GM21723 (cell line): ENCODE measurements around the gene METTL8.
"Not testable (repeated sequence)": the region's sequence is repeated elsewhere in the genome, so short reads cannot be mapped to it uniquely, and the experiment has no call there.

Experiments
- ATAC-seq: cut with Tn5 transposase; IDR thresholded peaks from one replicate; pipeline ENCODE4 v1.9.1; 2021; ENCODE audit warnings: mild to moderate bottlenecking, moderate library complexity; ENCODE audit not compliant: unreplicated experiment

METTL8 gene

DNA sequence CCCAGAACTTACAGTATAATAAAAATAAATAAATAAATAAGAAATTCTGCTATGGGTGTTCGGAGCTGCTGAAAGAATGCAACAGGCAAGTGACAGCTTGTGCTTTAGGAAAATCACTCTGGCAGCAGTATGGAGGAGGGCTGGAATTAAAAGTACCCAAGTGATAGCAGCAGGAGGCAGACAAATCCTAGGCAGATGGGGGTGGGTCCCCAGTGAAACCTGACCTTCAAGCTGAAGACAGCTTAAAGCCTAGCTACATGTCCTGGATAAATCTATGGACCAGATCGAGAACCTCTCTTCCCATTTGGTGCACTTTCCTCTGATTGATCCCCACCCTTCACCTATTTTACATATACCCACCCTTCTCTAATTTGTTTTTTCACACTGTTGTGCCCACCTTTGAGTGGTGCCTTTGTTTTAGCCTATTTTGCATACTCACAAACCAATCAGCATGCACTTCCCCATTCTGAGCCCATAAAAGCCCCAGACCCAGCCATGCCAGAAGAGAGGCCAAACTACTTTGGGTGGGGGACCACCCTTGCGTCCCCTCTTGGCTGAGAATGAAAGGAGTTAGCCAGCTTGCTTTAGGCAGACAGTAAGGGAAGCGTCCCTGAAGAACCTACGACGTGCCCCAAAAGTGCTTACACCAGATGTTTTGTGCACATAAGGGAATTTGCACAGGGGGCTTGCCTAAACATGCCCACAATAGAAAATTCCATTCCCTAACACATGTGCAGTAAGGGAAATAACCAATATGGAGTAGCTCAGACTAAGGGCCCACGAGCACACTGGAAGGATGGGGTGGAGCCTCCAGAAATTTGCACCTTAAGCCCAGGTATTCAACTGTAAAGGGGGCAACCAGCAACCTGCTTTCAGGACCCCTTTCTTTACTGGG is 3.0 kb downstream of the METTL8 start:
- no peak for ATAC-seq

DNA sequence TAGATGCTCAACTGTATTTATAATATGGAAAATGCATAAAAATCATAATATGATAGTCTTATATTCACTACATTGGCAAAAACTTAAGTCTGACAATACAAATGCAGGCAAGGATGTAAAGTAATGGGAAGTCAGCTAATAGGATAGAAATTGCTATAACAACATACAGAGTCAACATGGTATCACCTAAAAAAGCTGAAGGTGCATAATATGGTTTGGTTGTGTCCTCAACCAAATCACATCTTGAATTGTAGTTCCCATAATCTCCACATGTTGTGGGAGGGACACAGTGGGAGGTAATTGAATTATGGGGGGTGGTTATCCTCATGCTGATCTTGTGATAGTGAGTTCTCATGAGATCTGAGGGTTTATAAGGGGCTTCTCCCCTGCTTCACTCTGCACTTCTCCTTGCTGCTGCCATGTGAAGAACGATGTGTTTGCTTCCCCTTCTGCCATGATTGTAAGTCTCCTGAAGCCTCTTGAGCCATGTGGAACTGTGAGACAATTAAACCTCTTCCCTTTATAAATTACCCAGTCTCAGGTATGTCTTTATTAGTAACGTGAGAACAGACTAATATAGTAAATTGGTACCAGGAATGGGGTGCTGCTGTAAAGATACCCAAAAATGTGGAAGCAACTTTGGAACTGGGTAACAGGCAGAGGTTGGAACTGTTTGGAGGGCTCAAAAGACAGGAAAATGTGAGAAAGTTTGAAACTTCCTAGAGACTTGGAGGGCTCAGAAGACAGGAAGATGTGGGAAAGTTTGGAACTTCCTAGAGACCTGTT is 10.9 kb downstream of the METTL8 start:
- not testable (repeated sequence) for ATAC-seq

DNA sequence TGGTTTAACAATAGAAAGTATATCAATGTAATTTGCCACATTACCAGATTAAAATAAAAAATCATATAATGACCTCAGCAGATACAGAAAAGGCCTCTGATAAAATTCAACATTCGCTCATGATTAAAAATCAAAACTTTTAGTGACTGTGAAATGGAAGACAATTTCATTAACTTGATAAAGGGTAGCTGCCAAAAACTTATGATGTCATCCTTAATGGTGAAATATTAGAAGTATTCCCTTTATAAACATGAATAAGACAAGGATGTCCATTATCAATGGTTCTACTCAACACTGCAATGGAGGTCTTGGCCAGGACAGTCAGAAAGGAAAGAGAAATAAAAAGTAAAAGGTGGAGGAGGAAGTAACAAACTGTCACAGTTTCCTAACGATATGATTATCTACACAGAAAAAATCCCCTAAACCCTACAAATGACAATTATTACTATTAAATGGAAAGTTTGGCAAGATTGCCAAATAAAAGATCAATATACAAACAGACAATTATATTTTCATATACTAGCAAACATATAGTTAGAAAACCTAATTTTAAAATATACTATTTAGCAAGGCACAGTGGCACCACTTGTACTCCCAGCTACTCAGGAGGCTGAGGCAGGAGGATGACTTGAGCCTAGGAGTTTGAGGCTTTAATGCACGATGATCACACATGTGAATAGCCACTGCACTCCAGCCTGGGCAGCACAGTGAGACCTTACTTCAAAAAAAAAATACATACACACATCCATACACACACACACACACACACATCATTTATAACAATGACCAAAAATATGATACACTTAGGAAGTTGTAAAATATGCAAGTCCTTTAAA is 12.8 kb downstream of the METTL8 start:
- no peak for ATAC-seq

DNA sequence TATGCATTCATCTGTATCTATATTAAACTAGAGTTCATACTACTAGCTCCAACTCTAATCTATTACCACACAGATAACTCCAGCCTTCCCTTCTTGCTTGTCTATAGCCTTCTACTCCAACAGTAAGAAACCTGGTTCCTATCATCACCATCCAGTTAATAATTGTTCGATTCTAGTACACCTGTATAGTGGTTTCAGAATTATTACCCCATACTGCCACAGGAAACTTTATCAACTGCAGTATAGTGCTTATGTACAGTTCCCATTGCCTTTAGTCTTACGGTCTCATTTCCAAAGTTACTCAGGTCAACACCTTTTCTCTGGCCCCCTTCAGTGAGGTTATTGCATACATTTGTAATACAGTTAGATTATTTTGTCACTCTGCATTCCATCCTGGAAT is 14.5 kb downstream of the METTL8 start:
- no peak for ATAC-seq

GRCh38 chr2:171416009-171416926 is 17.5 kb downstream of the METTL8 start:
- ATAC-seq: peak; percentile 79

- ATAC-seq: not testable (repeated sequence)
These were observed 19.1 kb downstream of the METTL8 start for GRCh38 chr2:171414645-171415044.

GRCh38 chr2:171412571-171413175 is 21.1 kb downstream of the METTL8 start:
- ATAC-seq: no peak

GRCh38 chr2:171411791-171412483 is 21.9 kb downstream of the METTL8 start:
- no peak for ATAC-seq

GRCh38 chr2:171411214-171411613 is 22.6 kb downstream of the METTL8 start:
- ATAC-seq: no peak

- no peak for ATAC-seq
These were observed 23.2 kb downstream of the METTL8 start for GRCh38 chr2:171410624-171411023.

GRCh38 chr2:171410101-171410500 is 23.7 kb downstream of the METTL8 start:
- ATAC-seq: no peak

- no peak for ATAC-seq
These were observed 24.3 kb downstream of the METTL8 start for GRCh38 chr2:171409436-171409971.

GRCh38 chr2:171407676-171408044 is 26.1 kb downstream of the METTL8 start:
- no peak for ATAC-seq

DNA sequence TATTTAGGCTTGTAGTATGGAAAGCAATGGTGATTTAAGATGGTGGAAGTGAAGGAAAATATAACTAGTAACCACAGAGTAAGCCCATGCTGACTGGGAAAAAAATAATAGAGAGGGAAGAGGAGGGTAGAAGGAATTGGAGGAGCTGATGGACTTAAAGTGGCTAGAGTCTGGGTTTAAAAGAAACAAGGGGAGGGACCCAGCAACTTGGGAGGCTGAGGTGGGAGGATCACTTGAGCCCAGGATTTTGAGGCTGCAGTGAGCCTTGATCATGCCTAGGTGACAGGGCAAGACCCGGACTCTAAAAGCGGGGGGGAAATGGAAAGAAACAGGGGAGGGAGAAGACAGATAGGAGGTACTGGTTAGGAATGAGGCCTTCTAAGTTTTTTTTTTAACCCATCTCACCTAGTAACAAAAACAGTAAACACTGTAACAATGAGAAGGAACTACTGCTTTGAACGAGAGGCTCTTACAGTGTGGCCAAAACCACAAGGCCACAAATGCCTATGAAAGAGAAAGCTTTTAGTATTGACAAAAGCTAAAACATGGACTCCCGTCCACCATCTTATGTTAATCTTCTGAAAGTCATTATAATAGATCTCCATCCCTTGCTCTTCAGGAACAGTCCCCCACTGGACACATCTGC is 26.6 kb downstream of the METTL8 start:
- ATAC-seq: peak; percentile 56

- ATAC-seq: peak; percentile 64
These were observed 27.7 kb downstream of the METTL8 start for GRCh38 chr2:171406044-171406443.

GRCh38 chr2:171405546-171405945 is 28.2 kb downstream of the METTL8 start:
- no peak for ATAC-seq

GRCh38 chr2:171404719-171405118 is 29.1 kb downstream of the METTL8 start:
- no peak for ATAC-seq

DNA sequence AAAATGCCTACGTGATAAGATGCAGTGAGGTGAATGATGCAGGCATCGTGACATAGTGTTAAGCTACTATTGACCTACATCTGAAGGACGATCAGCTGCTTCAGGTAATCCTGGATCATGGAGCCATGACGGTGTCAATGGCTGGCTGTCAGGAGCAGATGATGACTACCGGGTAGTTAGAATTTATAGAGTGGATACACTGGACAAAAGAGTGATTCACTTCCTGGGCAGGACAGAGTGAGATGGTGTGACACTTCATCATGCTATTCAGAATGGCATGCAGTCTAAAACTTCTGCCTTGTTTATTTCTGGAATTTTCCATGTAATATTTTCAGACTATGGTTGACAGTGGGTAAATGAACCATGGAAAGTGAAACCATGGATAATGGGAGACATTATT is 29.5 kb downstream of the METTL8 start:
- ATAC-seq: no peak
